HepG2 (cell line): ENCODE measurements around the gene DPCD. TPM values are rescaled to one million over a fixed set of nuclear protein-coding genes. Genes with fewer than 3 reads are reported as not detected.

Source experiments
- ARID5B ChIP-seq: IDR thresholded peaks from 2 replicates; pipeline ENCODE4 v1.4.0; 2020; ENCODE audit warnings: mild to moderate bottlenecking, missing genetic modification reagents
- ATF5 ChIP-seq: sonication (generic); formaldehyde crosslinking; IDR thresholded peaks from 2 replicates; pipeline ENCODE4 v1.4.0; 2020; ENCODE audit warnings: mild to moderate bottlenecking, low read depth, missing genetic modification reagents
- CENPBD1 ChIP-seq: sonication (generic); formaldehyde crosslinking; IDR thresholded peaks from 2 replicates; pipeline ENCODE4 v1.8.0; 2022; ENCODE audit warnings: missing genetic modification reagents, low read depth, mild to moderate bottlenecking, borderline replicate concordance
- FOXA1 ChIP-seq, 2 experiments: fragments of 450-650 bp in 1 of 2; sonication (generic) in 1 of 2; formaldehyde crosslinking in 1 of 2; IDR thresholded peaks; 2 replicates each; pipeline versions ENCODE4 v1.4.0 to v1.6.1; 2016 to 2020; ENCODE audit warnings: missing genetic modification reagents in 1 of 2
- MAZ ChIP-seq, 2 experiments: sonication (generic) in 1 of 2; formaldehyde crosslinking in 1 of 2; IDR thresholded peaks; 2 replicates each; pipeline versions ENCODE4 v1.5.0 to v1.6.1; 2012 to 2020; ENCODE audit warnings: low read depth in 2 of 2, mild to moderate bottlenecking in 2 of 2, borderline replicate concordance in 1 of 2, improper control_type of control experiment in 1 of 2, low read length in 1 of 2, missing genetic modification reagents in 1 of 2, moderate library complexity in 1 of 2
- MLLT10 ChIP-seq: sonication (generic); formaldehyde crosslinking; IDR thresholded peaks from 2 replicates; pipeline ENCODE4 v1.4.0; 2020; ENCODE audit warnings: missing genetic modification reagents
- MLXIP ChIP-seq: sonication (generic); formaldehyde crosslinking; IDR thresholded peaks from 2 replicates; pipeline ENCODE4 v1.9.0; 2021; ENCODE audit warnings: missing genetic modification reagents, borderline replicate concordance
- SALL2 ChIP-seq: sonication (generic); formaldehyde crosslinking; IDR thresholded peaks from 2 replicates; pipeline ENCODE4 v1.8.1; 2023; ENCODE audit warnings: mild to moderate bottlenecking, missing genetic modification reagents, inconsistent platforms
- SNAI1 ChIP-seq: sonication (generic); formaldehyde crosslinking; IDR thresholded peaks from 2 replicates; pipeline ENCODE4 v1.5.0; 2020; ENCODE audit warnings: mild to moderate bottlenecking, missing genetic modification reagents, borderline replicate concordance
- ZBTB38 ChIP-seq: sonication (generic); formaldehyde crosslinking; IDR thresholded peaks from 2 replicates; pipeline ENCODE4 v1.5.1; 2020; ENCODE audit warnings: mild to moderate bottlenecking, missing genetic modification reagents
- ZFP36L1 ChIP-seq: sonication (generic); formaldehyde crosslinking; IDR thresholded peaks from 2 replicates; pipeline ENCODE4 v1.8.0; 2022; ENCODE audit warnings: mild to moderate bottlenecking, missing genetic modification reagents, moderate library complexity
- ZFX ChIP-seq: sonication (generic); formaldehyde crosslinking; IDR thresholded peaks from 2 replicates; pipeline ENCODE4 v1.4.0; 2020; ENCODE audit warnings: mild to moderate bottlenecking, low read depth, missing genetic modification reagents, moderate library complexity
- ZNF501 ChIP-seq: sonication (generic); formaldehyde crosslinking; IDR thresholded peaks from 2 replicates; pipeline ENCODE4 v1.5.1; 2020; ENCODE audit warnings: mild to moderate bottlenecking, moderate library complexity, missing genetic modification reagents
- ZNF619 ChIP-seq: sonication (generic); formaldehyde crosslinking; IDR thresholded peaks from 2 replicates; pipeline ENCODE4 v1.4.0; 2020; ENCODE audit warnings: mild to moderate bottlenecking, missing genetic modification reagents
- ZNF674 ChIP-seq: sonication (generic); formaldehyde crosslinking; IDR thresholded peaks from 2 replicates; pipeline ENCODE4 v1.5.0; 2020; ENCODE audit warnings: low read depth, mild to moderate bottlenecking, missing genetic modification reagents
- ZNF737 ChIP-seq: sonication (generic); formaldehyde crosslinking; IDR thresholded peaks from 2 replicates; pipeline ENCODE4 v1.5.0; 2020; ENCODE audit warnings: missing genetic modification reagents, mild to moderate bottlenecking, borderline replicate concordance
- ZNF770 ChIP-seq: sonication (generic); formaldehyde crosslinking; IDR thresholded peaks from 2 replicates; pipeline ENCODE4 v1.5.0; 2020; ENCODE audit warnings: mild to moderate bottlenecking, missing genetic modification reagents
- polyA plus RNA-seq, 8 experiments: library from polyadenylated mRNA; depleted of rRNA in 3 of 8; stranded (reverse) in 7 of 8; unstranded in 1 of 8; fragments of >200 nt; fragmentation: Illumina TruSeq in 4 of 8; extraction: Trizol in 4 of 8; gene quantifications; 2 replicates each; pipeline versions ENCODE4 v1.2.1 to v1.2.3, GENCODE V29; 2011 to 2016; ENCODE audit warnings: low read depth in 4 of 8, missing spikeins in 1 of 8, mixed read lengths in 1 of 8; ENCODE audit not compliant: insufficient read depth in 1 of 8
- total RNA-seq, 5 experiments: library from RNA; depleted of rRNA; stranded (reverse); fragments of >200 nt; fragmentation: Illumina TruSeq; extraction: Trizol; gene quantifications; 2 replicates each; pipeline ENCODE4 v1.2.3, GENCODE V29; 2016; ENCODE audit warnings: low read depth in 1 of 5

The DPCD gene
- total and polyA plus RNA-seq, 2 of the 13 experiments (the other 11 are each of a cell fraction or from before 2014, with no cell fraction given), result 25.2 to 27.0 TPM

- no peak for TF ChIP-seq ZNF619
- TF ChIP-seq ZNF737 (CRISPR knock-in tag), result no peak
- TF ChIP-seq ARID5B (CRISPR knock-in tag), result 0 out of 2 replicates have a peak, but pooled peaks have one; percentile 2
- no peak for TF ChIP-seq ZNF770
- no peak for TF ChIP-seq FOXA1 (IDR thresholded peaks at IDR 0.05)
- TF ChIP-seq FOXA1 (CRISPR knock-in tag; IDR thresholded peaks at IDR 0.05), result no peak
- no peak for TF ChIP-seq SALL2 (CRISPR knock-in tag)
- TF ChIP-seq MLXIP (CRISPR knock-in tag), result no peak
- TF ChIP-seq SNAI1 (CRISPR knock-in tag), result no peak
- TF ChIP-seq CENPBD1 (CRISPR knock-in tag), result no peak
- TF ChIP-seq ZFP36L1 (CRISPR knock-in tag), result no peak
- peak; percentile 34; the same call in 1 of the 2 replicates for TF ChIP-seq ZFX (CRISPR knock-in tag)
- no peak for TF ChIP-seq ZNF674 (CRISPR knock-in tag)
- TF ChIP-seq MLLT10 (CRISPR knock-in tag), result no peak
- no peak for TF ChIP-seq ZNF501 (CRISPR knock-in tag)
- TF ChIP-seq ZBTB38 (CRISPR knock-in tag), result peak; percentile 4; the same call in 1 of the 2 replicates
- TF ChIP-seq ATF5 (CRISPR knock-in tag), result no peak
- TF ChIP-seq MAZ (IDR thresholded peaks at IDR 0.05; ENCODE audit: borderline replicate concordance, low read depth, low read length), result no peak
- no peak for TF ChIP-seq MAZ (CRISPR knock-in tag; IDR thresholded peaks at IDR 0.05; ENCODE audit: low read depth)
Observed at GRCh38 chr10:101566333-101567164, 21.6 kb upstream of the DPCD start (continued).
